PFSK-1 (cell line): ENCODE data around the gene C16orf87.

Source experiments
- FOXP2 ChIP-seq: optimal IDR thresholded peaks from 2 replicates; pipeline ENCODE3; 2011; ENCODE audit warnings: borderline replicate concordance, control low read depth, inconsistent platforms; ENCODE audit not compliant: insufficient read depth; ENCODE audit errors: extremely low read length, extremely low read depth
- POLR2AphosphoS5 ChIP-seq: IDR thresholded peaks from 2 replicates; pipeline ENCODE4 v1.6.1; 2012; ENCODE audit warnings: low read depth, mild to moderate bottlenecking, control low read depth, low read length, moderate library complexity
- SIN3A ChIP-seq: IDR thresholded peaks from 2 replicates; pipeline ENCODE4 v1.6.1; 2012; ENCODE audit warnings: mild to moderate bottlenecking, low read length, moderate library complexity, borderline replicate concordance; ENCODE audit not compliant: insufficient read depth
- TAF1 ChIP-seq: IDR thresholded peaks from 2 replicates; pipeline ENCODE4 v1.6.1; 2012; ENCODE audit warnings: low read length, control low read depth, borderline replicate concordance; ENCODE audit not compliant: insufficient read depth
- TF ChIP-seq, protein P1 (sequence below), 2 experiments: IDR thresholded peaks; 2 replicates each; pipeline versions ENCODE4 v1.6.1 to v1.8.0; 2011 to 2012; ENCODE audit warnings: low read depth in 2 of 2, low read length in 2 of 2, control low read depth in 1 of 2, inconsistent platforms in 1 of 2, mild to moderate bottlenecking in 1 of 2, moderate library complexity in 1 of 2; ENCODE audit not compliant: insufficient read depth in 1 of 2

Gene C16orf87

GRCh38 chr16:46797501-46797900 lies 33.5 kb downstream of the C16orf87 start:
- no peak for TF ChIP-seq TAF1
- TF ChIP-seq FOXP2: no peak
- TF ChIP-seq SIN3A: no peak
- no peak for TF ChIP-seq POLR2AphosphoS5
- TF ChIP-seq, protein P1, sequence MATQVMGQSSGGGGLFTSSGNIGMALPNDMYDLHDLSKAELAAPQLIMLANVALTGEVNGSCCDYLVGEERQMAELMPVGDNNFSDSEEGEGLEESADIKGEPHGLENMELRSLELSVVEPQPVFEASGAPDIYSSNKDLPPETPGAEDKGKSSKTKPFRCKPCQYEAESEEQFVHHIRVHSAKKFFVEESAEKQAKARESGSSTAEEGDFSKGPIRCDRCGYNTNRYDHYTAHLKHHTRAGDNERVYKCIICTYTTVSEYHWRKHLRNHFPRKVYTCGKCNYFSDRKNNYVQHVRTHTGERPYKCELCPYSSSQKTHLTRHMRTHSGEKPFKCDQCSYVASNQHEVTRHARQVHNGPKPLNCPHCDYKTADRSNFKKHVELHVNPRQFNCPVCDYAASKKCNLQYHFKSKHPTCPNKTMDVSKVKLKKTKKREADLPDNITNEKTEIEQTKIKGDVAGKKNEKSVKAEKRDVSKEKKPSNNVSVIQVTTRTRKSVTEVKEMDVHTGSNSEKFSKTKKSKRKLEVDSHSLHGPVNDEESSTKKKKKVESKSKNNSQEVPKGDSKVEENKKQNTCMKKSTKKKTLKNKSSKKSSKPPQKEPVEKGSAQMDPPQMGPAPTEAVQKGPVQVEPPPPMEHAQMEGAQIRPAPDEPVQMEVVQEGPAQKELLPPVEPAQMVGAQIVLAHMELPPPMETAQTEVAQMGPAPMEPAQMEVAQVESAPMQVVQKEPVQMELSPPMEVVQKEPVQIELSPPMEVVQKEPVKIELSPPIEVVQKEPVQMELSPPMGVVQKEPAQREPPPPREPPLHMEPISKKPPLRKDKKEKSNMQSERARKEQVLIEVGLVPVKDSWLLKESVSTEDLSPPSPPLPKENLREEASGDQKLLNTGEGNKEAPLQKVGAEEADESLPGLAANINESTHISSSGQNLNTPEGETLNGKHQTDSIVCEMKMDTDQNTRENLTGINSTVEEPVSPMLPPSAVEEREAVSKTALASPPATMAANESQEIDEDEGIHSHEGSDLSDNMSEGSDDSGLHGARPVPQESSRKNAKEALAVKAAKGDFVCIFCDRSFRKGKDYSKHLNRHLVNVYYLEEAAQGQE (IDR thresholded peaks at IDR 0.05; ENCODE audit: insufficient read depth in 1 of 2, low read depth in 2 of 2, low read length in 2 of 2): no peak

- TF ChIP-seq FOXP2 (no peak), TAF1 (no peak), SIN3A (no peak), POLR2AphosphoS5 (no peak)
- TF ChIP-seq, protein P1 (IDR thresholded peaks at IDR 0.05; ENCODE audit: insufficient read depth in 1 of 2, low read depth in 2 of 2, low read length in 2 of 2): no peak
Measured at GRCh38 chr16:46796764-46797269, 34.2 kb downstream of the C16orf87 start.

DNA sequence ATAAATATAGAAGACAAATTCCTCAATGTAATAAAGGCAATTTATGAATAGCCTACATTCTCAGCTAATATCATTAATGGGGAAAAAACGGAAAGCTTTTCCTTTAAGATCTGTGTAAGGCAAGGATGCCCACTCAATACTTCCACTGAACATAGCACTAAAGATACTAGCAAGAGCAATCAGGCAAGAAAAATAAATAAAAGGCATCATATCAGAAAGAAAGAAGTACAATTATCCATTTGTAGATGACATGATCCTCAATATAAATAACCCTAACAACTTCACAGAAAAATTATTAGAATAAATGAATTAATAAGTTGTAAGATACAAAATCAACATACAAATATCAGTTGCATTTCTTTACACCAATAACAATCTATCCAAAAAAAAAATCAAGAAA lies 37.1 kb downstream of the C16orf87 start:
- TF ChIP-seq TAF1 (no peak), SIN3A (no peak), FOXP2 (no peak), POLR2AphosphoS5 (no peak)
- TF ChIP-seq, protein P1 (IDR thresholded peaks at IDR 0.05; ENCODE audit: insufficient read depth in 1 of 2, low read depth in 2 of 2, low read length in 2 of 2): no peak

GRCh38 chr16:46790599-46791270 lies 40.2 kb downstream of the C16orf87 start:
- TF ChIP-seq, protein P1 (IDR thresholded peaks at IDR 0.05; ENCODE audit: insufficient read depth in 1 of 2, low read depth in 2 of 2, low read length in 2 of 2): no peak
- TF ChIP-seq FOXP2: no peak
- TF ChIP-seq TAF1: no peak
- no peak for TF ChIP-seq SIN3A
- TF ChIP-seq POLR2AphosphoS5: no peak
